ENCODE data around the gene QRICH2.
"Not testable (repeated sequence)": the region's sequence is repeated elsewhere in the genome, so short reads cannot be mapped to it uniquely, and the experiment has no call there.

Gene QRICH2, protein sequence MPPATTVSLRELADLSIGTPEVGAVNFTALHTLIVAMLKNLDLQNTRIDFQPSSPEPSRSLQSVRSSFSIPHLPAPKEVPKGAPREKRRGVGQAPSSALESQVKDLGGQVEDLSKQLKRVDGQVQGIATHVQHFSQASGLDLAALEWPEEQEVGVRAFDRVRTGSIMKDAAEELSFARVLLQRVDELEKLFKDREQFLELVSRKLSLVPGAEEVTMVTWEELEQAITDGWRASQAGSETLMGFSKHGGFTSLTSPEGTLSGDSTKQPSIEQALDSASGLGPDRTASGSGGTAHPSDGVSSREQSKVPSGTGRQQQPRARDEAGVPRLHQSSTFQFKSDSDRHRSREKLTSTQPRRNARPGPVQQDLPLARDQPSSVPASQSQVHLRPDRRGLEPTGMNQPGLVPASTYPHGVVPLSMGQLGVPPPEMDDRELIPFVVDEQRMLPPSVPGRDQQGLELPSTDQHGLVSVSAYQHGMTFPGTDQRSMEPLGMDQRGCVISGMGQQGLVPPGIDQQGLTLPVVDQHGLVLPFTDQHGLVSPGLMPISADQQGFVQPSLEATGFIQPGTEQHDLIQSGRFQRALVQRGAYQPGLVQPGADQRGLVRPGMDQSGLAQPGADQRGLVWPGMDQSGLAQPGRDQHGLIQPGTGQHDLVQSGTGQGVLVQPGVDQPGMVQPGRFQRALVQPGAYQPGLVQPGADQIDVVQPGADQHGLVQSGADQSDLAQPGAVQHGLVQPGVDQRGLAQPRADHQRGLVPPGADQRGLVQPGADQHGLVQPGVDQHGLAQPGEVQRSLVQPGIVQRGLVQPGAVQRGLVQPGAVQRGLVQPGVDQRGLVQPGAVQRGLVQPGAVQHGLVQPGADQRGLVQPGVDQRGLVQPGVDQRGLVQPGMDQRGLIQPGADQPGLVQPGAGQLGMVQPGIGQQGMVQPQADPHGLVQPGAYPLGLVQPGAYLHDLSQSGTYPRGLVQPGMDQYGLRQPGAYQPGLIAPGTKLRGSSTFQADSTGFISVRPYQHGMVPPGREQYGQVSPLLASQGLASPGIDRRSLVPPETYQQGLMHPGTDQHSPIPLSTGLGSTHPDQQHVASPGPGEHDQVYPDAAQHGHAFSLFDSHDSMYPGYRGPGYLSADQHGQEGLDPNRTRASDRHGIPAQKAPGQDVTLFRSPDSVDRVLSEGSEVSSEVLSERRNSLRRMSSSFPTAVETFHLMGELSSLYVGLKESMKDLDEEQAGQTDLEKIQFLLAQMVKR (N-terminal part only)

GRCh38 chr17:76307966-76308338, at the start of gene QRICH2:
TSS of gene QRICH2 (minus strand) at chr17:76308276. CDS start at chr17:76307998, 278 bp downstream.
- DNase-seq: no peak

DNA sequence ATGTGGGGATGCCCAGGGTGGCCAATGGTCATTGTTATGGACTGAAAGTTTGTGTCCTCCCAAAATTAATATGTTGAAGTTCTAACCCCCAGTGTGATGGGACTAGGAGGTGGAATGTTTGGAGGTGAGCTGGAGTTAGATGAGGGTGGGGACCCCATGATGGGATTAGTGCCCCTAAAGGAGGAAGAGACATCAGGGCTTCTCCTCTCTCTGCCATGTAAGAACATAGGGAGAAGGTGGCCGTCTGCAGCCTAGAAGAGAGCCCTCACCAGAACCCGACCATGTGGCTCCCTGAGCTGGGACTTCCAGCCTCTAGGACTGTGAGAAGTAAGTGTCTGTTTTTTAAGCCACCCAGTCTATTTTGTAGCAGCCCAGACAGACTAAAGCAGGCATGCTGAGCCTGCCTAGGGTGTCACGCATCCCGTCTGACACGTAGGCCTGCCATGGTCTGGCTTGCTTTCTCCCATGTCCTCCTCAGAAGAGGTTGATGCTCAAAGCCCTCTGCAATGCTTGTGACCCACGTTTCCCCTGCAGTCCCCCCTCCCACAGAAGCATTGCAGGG, 49.6 kb upstream of the QRICH2 start:
- no peak for DNase-seq

DNA sequence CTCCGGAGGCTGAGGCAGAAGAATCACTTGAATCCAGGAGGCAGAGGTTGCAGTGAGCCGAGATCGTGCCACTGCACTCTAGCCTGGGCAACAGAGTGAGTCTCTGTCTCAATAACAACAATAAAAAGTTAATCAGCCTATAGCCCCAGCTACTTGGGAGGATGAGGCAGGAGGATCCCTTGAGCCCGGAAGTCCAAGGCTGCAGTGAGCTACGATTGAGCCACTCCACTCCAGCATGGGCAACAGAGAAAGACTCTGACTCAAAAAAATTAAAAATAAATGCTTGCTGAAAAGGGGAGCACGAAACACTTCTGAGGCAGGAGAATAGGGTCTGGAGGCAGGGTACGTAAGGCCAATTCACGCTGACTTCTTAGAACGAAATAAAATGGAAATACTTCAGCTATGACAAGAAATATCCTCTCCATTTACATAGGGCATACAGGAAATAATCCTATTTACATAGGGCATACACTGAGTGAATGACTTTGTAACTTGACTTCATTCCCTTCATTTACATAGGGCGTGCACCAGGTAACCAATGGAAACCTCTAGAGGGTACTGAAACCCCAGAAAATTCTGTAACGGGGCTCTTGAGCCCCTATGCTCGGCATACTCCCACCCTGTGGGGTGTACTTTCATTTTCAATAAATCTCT, 48.9 kb upstream of the QRICH2 start:
- DNase-seq: no peak

- DNase-seq: peak; percentile 45
Measured at GRCh38 chr17:76354747-76355310, 46.8 kb upstream of the QRICH2 start.

DNA sequence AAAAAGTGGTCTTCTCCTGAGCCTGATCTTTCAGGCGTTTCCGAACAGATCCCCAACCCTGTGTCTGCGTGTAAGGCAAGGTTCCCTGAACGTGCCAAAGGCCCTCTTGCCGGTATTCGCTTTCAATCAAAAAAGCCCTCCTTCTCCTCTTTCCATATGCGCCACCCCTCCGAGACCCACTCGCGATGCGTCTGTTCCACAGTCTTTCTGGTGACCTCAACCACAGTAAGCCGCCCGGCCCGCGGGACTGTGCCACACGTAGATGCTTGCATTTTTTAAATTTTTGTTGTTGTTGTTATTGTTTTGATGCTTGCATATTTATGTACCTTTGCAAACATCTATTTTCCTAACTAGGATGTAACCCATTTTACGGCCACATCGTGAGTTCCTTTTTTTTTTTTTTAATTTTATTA, 46.2 kb upstream of the QRICH2 start:
- no peak for DNase-seq

GRCh38 chr17:76353599-76354316, 45.7 kb upstream of the QRICH2 start, which contains the start of gene PRPSAP1:
TSS of gene PRPSAP1 (minus strand) at chr17:76353916. CDS start at chr17:76353703, 213 bp downstream.
- peak; percentile 100 for DNase-seq

DNA sequence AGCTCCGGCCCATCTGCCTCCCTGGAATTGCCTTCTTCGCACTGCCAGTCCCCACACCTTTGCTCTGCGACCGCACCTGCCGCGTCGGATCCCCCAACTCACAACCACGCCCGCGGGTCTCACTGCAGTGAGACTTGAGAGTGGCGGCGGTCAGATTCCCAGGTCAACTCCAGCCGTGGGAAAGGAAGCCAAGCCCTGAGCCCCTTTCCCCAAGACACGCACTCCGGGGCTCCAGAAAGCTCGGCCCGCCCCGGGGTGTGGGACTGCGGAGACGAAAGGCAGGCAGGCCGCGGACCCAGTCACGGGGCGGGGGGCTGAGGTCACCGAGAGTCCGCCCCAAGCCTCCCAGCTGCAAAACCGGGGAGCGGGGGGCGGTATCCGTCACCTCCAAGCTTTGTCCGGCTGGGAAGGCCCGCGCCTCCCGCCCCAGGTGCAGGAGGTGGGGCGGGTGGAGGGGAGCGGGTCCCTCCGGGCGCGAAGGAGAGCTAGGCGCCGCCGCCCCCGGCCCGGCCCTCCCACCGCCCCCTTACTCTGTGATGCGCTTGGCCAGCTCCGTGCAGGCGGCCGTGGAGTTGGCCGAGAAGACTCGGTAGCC, 45.0 kb upstream of the QRICH2 start:
- DNase-seq: peak; percentile 77

DNA sequence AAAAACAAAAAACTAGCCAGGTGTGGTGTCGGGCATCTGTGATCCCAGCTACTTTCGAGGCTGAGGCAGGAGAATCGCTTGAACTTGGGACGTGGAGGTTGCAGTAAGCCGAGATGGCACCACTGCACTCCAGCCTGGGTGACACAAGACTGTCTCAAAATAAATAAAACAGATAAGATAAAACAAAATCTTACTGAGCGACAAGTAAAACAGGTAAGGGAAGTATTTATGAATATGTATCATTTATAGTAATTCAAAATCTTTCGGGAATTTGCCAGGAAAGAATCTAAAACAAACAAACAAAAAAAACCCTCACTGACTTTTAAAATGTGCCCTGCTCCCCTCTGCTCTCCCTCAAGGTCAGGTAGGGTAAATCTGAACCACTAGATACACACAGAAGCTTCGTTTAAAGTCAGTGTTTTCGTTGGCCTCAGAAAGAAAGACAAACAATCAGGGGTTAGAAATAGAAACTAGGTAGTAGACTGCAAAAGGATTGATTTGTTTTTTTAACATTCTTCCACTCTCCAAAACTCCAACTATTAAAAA, 43.5 kb upstream of the QRICH2 start:
- DNase-seq: no peak

DNA sequence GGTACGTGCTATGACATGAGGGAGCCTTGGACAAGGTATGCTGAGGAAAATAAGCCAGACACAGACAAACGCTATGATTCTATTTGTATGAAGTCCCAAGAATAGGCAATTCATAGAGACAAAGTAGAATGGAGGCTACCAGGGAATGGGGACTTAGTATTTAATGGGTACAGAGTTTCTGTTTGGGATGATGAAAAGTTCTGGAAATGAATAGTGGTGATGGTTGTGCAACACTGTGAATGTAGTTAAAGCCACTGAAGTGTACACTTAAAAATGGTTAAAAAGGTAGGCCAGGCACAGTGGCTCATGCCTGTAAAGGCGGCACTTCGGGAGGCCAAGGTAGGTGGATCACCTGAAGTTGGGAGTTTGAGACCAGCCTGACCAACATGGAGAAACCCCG, 42.4 kb upstream of the QRICH2 start:
- no peak for DNase-seq

- DNase-seq: not testable (repeated sequence)
Measured at GRCh38 chr17:76346936-76347335, 38.9 kb upstream of the QRICH2 start.

DNA sequence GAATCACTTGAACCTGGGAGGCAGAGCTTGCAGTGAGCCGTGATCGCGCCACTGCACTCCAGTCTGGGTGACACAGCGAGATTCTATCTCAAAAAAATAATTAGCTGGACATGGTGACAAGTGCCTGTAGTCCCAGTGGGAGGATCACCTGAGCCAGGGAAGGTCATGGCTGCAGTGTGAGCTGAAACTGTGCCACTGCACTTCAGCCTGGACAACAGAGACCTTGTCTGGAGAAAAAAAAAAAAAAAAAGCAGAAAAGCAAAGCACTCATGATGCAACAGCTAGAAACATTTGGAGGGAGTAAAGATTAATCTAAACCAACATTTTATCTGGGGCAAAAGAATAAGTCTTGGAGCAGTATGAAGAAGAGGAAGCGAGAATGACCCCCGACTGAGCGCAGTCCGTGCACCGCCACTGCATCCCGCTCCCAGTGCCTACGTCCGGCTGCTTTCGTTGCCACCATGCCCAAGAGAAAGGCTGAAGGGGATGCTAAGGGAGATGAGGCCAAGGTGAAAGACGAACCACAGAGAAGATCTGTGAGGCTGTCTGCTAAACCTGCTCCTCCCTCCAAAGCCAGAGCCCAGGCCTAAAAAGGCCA, 37.4 kb upstream of the QRICH2 start:
- no peak for DNase-seq

DNA sequence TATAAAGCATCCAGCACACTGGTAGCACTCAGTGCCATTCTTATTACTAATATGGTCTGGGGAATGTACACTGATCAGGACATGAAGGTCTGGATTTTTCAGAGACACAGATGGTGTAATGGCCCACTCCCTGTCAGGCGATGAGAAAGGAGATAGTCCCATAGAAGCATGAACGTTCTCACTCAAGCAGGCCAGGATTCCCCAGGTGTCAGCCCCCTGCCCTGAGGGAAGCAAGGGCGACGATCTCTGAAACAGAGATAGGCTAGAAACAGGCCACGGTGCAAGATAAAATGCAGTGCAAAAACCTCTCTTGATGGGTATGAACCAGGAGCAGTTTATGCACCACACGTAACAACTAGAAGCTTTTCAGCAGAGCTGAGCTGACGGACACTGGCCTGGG, 35.0 kb upstream of the QRICH2 start:
- no peak for DNase-seq

DNA sequence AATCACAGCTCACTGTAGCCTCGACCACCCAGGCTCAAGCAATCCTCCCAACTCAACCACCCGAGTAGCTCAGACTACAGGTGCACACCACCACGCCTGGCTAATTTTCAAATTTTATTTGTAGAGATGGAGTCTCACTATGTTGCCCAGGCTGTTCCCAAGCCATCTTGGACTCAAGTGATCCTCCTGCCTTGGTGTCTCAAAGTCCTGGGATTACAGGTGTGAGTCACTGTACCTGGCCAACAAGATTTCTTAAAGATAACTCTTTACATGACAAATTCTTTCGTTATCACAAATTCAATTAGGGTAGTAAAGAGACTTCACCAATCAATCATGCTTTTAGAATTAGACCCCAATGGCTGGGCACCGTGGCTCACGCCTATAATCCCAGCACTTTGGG, 33.2 kb upstream of the QRICH2 start:
- DNase-seq: no peak

DNA sequence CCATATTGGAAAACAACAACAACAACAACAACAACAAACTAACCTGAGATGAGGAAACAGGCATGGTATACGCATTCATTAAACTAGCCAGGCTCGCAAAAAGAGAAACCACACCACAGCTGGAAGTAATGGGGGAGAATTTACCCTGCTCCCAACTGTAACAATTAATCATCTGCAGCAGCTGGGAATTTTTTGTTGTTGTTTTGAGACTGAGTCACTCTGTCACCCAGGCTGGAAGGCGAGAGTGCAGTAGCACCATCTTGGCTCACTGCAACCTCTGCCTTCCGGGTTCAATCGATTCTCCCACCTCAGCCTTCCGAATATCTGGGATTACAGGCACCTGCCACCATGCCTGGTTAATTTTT, 29.3 kb upstream of the QRICH2 start:
- no peak for DNase-seq

DNA sequence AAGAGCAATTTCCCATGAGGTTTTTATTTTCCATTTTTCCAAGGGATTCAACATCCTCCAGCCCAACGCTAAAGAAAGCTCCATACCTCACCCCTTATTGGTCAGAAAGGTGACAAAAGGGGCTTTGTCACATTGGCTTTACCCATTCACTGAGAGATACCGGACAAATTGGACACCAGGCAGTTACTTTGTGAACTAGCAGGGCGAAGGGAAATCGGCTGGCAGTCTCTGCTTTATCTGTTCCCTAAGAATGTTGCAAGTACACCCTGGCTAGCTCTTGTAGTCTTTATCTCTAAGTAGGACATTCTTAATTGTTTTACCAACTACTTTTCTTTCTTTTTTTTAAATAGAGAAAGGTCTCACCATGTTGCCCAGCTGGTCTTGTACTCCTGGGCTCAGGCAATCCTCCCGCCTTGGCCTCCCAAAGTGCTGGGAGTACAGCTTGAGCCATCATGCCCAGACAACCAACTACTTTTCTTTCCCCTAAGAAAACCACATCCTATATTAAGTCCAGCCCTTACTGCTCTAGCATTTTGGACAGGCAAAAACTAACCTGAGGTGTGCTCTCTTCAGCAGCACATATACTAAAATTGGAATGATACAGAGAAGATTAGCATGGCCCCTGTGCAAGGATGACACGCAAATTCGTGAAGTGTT, 28.8 kb upstream of the QRICH2 start:
- DNase-seq: no peak

DNA sequence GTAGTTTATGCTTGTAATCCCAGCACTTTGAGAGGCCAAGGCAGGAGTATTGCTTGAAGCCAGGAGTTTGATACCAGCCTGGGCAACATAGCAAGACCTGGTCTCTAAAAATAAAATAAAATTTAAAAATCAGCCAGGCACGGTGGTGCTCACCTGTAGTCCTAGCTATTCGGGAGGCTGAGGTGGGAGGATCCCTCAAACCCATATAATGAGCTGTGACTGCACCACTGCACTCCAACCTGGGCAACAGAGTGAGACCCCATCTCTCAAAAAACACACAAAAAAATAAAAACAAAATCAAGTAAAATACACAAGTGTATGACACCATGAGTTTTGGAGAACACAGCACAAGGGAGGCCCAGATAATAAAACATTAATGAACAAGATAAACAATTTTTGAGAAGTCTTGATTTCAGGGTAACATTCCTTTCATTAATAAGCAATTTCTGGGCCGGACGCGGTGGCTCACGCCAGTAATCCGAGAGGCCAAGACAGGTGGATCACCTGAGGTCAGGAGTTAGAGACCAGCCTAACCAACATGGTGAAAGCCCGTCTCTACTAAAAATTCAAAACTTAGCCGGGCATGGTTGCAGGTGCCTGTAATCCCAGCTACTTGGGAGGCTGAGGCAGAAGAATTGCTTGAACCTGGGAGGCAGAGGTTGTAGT, 27.8 kb upstream of the QRICH2 start:
- no peak for DNase-seq

- DNase-seq: peak; percentile 7
Measured at GRCh38 chr17:76333673-76334505, 25.8 kb upstream of the QRICH2 start.

GRCh38 chr17:76331083-76331482, 23.0 kb upstream of the QRICH2 start:
- no peak for DNase-seq
